Measurements from ENCODE around the gene PRKAA1.
"Not testable (repeated sequence)": the region's sequence is repeated elsewhere in the genome, so short reads cannot be mapped to it uniquely, and the experiment has no call there.

Gene PRKAA1

DNA sequence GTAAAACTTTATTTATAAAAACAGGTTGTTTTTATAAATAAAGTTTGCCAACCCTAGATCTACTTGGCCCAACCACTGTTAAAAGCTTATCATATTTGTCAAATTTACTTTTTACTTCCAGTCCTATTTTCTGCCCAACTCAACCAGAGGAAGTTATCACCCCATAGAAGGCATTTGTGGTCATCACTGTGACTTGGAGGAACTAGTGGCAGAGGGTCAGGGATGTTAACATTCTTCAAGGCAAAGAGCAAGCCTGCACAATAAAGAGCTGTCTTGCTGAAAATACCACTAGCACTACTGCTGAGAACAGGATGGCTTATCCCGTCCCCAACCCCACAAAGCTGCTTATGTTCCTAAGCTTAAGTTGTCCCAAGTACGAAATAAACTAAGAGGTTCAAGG lies 64.7 kb downstream of the PRKAA1 start:
- no peak for DNase-seq (ENCODE audit: low spot score)
- TF ChIP-seq, protein P1, sequence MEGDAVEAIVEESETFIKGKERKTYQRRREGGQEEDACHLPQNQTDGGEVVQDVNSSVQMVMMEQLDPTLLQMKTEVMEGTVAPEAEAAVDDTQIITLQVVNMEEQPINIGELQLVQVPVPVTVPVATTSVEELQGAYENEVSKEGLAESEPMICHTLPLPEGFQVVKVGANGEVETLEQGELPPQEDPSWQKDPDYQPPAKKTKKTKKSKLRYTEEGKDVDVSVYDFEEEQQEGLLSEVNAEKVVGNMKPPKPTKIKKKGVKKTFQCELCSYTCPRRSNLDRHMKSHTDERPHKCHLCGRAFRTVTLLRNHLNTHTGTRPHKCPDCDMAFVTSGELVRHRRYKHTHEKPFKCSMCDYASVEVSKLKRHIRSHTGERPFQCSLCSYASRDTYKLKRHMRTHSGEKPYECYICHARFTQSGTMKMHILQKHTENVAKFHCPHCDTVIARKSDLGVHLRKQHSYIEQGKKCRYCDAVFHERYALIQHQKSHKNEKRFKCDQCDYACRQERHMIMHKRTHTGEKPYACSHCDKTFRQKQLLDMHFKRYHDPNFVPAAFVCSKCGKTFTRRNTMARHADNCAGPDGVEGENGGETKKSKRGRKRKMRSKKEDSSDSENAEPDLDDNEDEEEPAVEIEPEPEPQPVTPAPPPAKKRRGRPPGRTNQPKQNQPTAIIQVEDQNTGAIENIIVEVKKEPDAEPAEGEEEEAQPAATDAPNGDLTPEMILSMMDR (IDR thresholded peaks at IDR 0.05; ENCODE audit: extremely low read depth, insufficient read depth, missing control alignments): no peak
- in situ Hi-C loops (cut with MboI; ENCODE audit: low pct_unique_long_range_greater_than_20kb, low sequenced_read_pairs, unreplicated experiment): loop anchor here (25.0 kb wide), 1 partner anchor 1146 kb away; no protein-coding TSS in a partner anchor

DNA sequence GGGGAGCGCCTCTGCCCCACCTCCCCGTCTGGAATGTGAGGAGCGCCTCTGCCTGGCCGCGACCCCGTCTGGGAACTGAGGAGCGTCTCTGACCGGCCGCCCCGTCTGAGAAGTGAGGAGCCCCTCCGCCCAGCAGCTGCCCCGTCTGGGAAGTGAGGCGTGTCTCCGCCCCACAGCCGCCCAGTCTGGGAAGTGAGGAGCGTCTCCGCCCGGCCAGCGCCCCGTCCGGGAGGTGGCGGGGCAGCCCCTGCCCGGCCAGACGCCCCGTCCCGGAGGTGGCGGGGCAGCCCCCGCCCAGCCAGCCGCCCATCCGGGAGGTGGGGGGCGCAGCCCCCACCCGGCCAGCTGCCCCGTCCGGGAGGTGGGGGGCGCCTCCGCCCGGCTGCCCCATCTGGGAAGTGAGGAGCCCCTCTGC lies 75.7 kb downstream of the PRKAA1 start:
- in situ Hi-C loops (cut with MboI; ENCODE audit: low pct_unique_long_range_greater_than_20kb, low sequenced_read_pairs, unreplicated experiment): not testable (repeated sequence)

DNA sequence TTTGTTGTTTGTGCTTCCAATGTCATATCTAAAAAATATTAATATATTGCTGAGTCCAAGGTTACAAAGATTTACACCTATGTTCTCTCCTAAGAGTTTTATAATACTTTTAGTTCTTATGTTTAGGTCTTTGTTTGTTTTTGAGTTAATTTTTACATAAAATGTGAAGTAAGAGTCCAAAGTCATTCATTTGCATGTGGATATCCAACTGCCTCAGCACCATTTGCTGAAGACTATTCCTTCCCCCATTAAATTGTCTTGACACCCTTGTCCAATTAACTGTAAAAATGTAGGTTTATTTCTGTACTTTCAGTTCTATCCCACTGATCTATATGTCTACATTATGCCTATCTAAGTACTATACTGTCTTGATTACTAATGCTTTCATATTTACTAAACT lies 78.1 kb downstream of the PRKAA1 start:
- in situ Hi-C loops (cut with MboI; ENCODE audit: low pct_unique_long_range_greater_than_20kb, low sequenced_read_pairs, unreplicated experiment): no loop called here
- DNase-seq (ENCODE audit: low spot score): no peak
- TF ChIP-seq, protein P1 (IDR thresholded peaks at IDR 0.05; ENCODE audit: extremely low read depth, insufficient read depth, missing control alignments): no peak

More for the DNA sequence above, 75.7 kb downstream of the PRKAA1 start:
- DNase-seq (ENCODE audit: low spot score): not testable (repeated sequence)

DNA sequence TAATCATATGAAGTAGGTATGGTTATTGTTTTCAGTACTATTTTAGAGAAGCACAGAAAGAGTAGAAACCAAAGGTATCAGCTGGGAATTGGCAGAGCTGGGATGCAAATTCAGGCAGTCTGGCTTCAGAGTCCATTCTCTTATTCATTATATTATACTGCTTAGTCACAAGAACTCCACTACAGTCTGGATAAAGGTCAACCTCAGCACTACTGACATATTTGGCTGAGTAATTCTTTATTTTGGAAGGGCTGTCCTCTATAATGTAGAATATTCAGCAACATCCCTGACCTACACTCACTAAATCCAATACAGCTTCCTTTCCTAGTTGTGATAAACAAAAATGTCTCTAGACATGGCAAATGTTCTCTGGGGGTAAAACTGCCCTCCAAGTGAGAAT lies 80.9 kb downstream of the PRKAA1 start:
- in situ Hi-C loops (cut with MboI; ENCODE audit: low pct_unique_long_range_greater_than_20kb, low sequenced_read_pairs, unreplicated experiment): no loop called here
- no peak for DNase-seq (ENCODE audit: low spot score)
- TF ChIP-seq, protein P1 (IDR thresholded peaks at IDR 0.05; ENCODE audit: extremely low read depth, insufficient read depth, missing control alignments): no peak

DNA sequence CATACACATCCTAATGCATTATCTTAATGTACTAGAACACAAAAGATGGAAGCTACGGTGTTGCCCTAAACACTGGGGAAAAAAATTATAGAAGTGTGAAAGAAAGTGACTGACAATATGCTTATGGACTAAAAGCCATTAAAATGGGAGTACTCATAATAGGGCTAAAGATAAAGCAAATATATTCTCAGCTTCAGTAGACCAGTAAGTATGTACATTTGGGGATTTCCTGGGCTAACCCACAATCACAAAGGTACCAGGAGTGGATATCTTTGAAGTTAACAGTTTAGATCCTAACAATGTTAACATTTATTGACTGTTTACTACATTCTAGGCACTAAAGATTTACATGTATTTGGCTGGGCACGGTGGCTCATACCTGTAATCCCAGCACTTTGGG lies 81.6 kb downstream of the PRKAA1 start:
- TF ChIP-seq, protein P1 (IDR thresholded peaks at IDR 0.05; ENCODE audit: extremely low read depth, insufficient read depth, missing control alignments): no peak
- in situ Hi-C loops (cut with MboI; ENCODE audit: low pct_unique_long_range_greater_than_20kb, low sequenced_read_pairs, unreplicated experiment): no loop called here
- DNase-seq (ENCODE audit: low spot score): peak; percentile 22

DNA sequence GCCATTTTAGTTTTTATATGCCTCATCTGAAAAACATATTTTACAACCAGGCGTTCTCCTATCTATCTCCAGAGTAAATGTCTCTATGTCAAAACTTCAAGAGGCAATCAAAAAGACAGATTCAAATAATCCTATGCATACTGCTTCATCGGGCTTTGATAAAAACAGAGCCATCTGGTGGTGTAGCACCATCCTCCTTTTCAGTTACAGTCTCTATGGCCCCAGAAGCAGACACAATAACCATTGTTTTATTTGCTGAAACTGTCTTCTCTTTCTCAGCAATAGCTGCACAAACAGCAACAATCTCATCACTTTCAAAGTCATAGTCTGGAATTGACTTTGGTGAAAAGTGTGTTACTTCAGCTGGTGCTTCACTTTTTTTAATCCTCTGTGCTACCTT lies 82.2 kb downstream of the PRKAA1 start:
- in situ Hi-C loops (cut with MboI; ENCODE audit: low pct_unique_long_range_greater_than_20kb, low sequenced_read_pairs, unreplicated experiment): no loop called here
- no peak for DNase-seq (ENCODE audit: low spot score)
- TF ChIP-seq, protein P1 (IDR thresholded peaks at IDR 0.05; ENCODE audit: extremely low read depth, insufficient read depth, missing control alignments): no peak

DNA sequence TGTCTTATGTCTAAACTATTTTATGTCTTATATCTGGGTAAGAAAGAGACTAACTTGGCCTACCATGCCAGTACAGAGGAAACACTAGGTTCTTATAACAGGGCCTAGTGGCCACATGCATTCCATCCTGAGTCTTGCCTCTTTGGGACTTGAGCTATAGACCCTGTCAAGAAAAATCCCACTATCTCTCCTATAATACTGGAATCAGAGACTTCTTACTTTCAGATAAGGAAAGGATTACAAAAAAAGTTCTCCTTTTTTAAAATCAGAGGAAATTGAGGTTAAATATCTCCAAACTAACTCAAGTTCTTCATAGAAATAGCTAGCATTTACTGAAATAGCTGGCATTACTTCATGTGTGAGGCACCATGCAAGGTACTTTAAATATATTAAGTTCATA lies 84.2 kb downstream of the PRKAA1 start:
- DNase-seq (ENCODE audit: low spot score): no peak
- TF ChIP-seq, protein P1 (IDR thresholded peaks at IDR 0.05; ENCODE audit: extremely low read depth, insufficient read depth, missing control alignments): no peak
- in situ Hi-C loops (cut with MboI; ENCODE audit: low pct_unique_long_range_greater_than_20kb, low sequenced_read_pairs, unreplicated experiment): no loop called here

DNA sequence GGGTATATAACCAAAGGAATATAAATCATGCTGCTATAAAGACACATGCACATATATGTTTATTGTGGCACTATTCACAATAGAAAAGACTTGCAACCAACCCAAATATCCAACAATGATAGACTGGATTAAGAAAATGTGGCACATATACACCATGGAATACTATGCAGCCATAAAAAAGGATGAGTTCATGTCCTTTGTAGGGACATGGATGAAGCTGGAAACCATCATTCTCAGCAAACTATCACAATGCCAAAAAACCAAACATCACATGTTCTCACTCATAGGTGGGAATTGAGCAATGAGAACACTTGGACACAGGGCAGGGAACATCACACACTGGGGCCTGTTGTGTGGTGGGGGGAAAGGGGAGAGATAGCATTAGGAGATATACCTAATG lies 87.6 kb downstream of the PRKAA1 start:
- DNase-seq (ENCODE audit: low spot score); in situ Hi-C loops (cut with MboI; ENCODE audit: low pct_unique_long_range_greater_than_20kb, low sequenced_read_pairs, unreplicated experiment): not testable (repeated sequence)

Measured in GM13977 (cell line).